ENCODE results near the gene OR10A5. TPM values are rescaled to one million over a fixed set of nuclear protein-coding genes. Genes with fewer than 3 reads are reported as not detected.
"Not testable (repeated sequence)": the region's sequence is repeated elsewhere in the genome, so short reads cannot be mapped to it uniquely, and the experiment has no call there.

The OR10A5 gene
- polyA plus RNA-seq, 12 donors: not detected

DNA sequence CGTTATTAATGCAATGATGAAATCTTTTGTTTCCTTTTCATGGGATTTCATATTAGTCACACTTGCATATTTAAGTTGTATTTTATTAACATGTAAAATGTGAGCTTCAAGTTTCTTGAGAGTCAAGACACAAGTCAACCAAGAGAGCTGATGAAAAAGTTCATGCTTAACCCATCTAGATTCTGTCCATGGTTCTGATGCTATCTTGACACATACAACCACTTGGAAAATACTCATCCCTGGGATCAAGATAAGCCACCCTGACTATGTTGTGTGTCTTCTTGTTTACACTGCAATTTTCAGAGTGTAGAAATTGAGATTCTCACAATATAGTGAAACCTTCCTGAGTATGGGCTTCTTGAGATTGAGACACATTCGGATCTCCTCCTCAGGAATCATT is 30.3 kb downstream of the OR10A5 start:
- DNase-seq: no peak

- no peak for DNase-seq
Measured at GRCh38 chr11:6876325-6876724, 30.8 kb downstream of the OR10A5 start, which contains the start of gene OR10A4. TSS of gene OR10A4 (plus strand) at chr11:6876625. CDS start at chr11:6876648, 23 bp downstream.

- no peak for DNase-seq
Measured at GRCh38 chr11:6876914-6877313, 31.4 kb downstream of the OR10A5 start.

- no peak for DNase-seq
Measured at GRCh38 chr11:6882751-6883150, 37.3 kb downstream of the OR10A5 start.

- not testable (repeated sequence) for DNase-seq
Measured at GRCh38 chr11:6887711-6888110, 42.2 kb downstream of the OR10A5 start.

DNA sequence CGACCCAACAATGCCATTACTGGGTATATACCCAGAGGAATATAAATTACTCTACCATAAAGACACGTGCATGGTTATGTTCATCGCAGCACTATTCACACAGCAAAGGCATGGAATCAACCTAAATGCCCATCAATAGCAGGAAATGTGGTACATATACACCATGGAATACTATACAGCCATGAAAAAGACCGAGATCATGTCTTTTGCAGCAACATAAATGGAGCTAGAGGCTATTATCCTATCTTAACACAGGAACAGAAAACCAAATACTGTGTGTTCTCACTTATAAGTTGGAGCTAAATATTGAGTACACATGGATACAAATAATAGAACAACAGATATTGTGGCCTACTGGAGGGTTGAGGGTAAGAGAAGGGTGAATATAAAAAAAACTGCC is 43.3 kb downstream of the OR10A5 start:
- no peak for DNase-seq

- no peak for DNase-seq
Measured at GRCh38 chr11:6889835-6890234, 44.4 kb downstream of the OR10A5 start.

GRCh38 chr11:6892400-6892799 is 46.9 kb downstream of the OR10A5 start, which contains the start of gene OR2D2:
TSS of gene OR2D2 (minus strand) at chr11:6892500. CDS start at chr11:6892500, 0 bp downstream.
- DNase-seq: no peak

- no peak for DNase-seq
Measured at GRCh38 chr11:6894097-6894496, 48.6 kb downstream of the OR10A5 start.

- no peak for DNase-seq
Measured at GRCh38 chr11:6895010-6895409, 49.5 kb downstream of the OR10A5 start.

Other genes with a start within 250 kb of the OR10A5 start
- gene RRP8, start 242.1 kb upstream of the OR10A5 start, polyA plus RNA-seq (ENCODE audit: insufficient read length in 12 of 12): 10 to 100 TPM in 11 of 12 donors, not detected in 1; 18.6 to 23.3 (median 19.2) TPM
- 100 to 1,000 TPM in 11 of 12 donors, not detected in 1; 120 to 152 (median 136) TPM for gene ILK, start 241.9 kb upstream of the OR10A5 start, polyA plus RNA-seq (ENCODE audit: insufficient read length in 12 of 12)
- 100 to 1,000 TPM in 8 of 12 donors, 10 to 100 TPM in 3, not detected in 1; 54.3 to 126 (median 109) TPM for gene TAF10, start 233.5 kb upstream of the OR10A5 start, polyA plus RNA-seq (ENCODE audit: insufficient read length in 12 of 12)
- gene TPP1, start 226.3 kb upstream of the OR10A5 start, polyA plus RNA-seq (ENCODE audit: insufficient read length in 12 of 12): 10 to 100 TPM in 11 of 12 donors, not detected in 1; 37.1 to 78.2 (median 41.9) TPM
- 10 to 100 TPM in 11 of 12 donors, not detected in 1; 32.3 to 51.2 (median 39.6) TPM for gene DCHS1, start 189.9 kb upstream of the OR10A5 start, polyA plus RNA-seq (ENCODE audit: insufficient read length in 12 of 12)
- gene MRPL17, start 162.3 kb upstream of the OR10A5 start, polyA plus RNA-seq (ENCODE audit: insufficient read length in 12 of 12): 10 to 100 TPM in 11 of 12 donors, not detected in 1; 53.7 to 70.9 (median 61.2) TPM
- under 1 TPM in 2 of 12 donors, not detected in 10; 0.04 to 0.21 TPM for gene OR2AG2, start 73.7 kb upstream of the OR10A5 start, polyA plus RNA-seq (ENCODE audit: insufficient read length in 12 of 12)
- gene OR2AG1, start 62.7 kb upstream of the OR10A5 start, polyA plus RNA-seq (ENCODE audit: insufficient read length in 12 of 12): under 1 TPM in 1 of 12 donors, not detected in 11; 0.03 TPM
- gene OR6A2, start 46.0 kb upstream of the OR10A5 start, polyA plus RNA-seq (ENCODE audit: insufficient read length in 12 of 12): not detected
- gene OR10A2, start 17.4 kb downstream of the OR10A5 start, polyA plus RNA-seq (ENCODE audit: insufficient read length in 12 of 12): under 1 TPM in 1 of 12 donors, not detected in 11; 0.06 TPM
- not detected for gene OR10A4, start 30.9 kb downstream of the OR10A5 start, polyA plus RNA-seq (ENCODE audit: insufficient read length in 12 of 12)
- not detected for gene OR2D2, start 46.8 kb downstream of the OR10A5 start, polyA plus RNA-seq (ENCODE audit: insufficient read length in 12 of 12)
- not detected for gene OR2D3, start 75.3 kb downstream of the OR10A5 start, polyA plus RNA-seq (ENCODE audit: insufficient read length in 12 of 12)
- gene ZNF215, start 80.7 kb downstream of the OR10A5 start, polyA plus RNA-seq (ENCODE audit: insufficient read length in 12 of 12): 1 to 10 TPM in 7 of 12 donors, under 1 TPM in 3, not detected in 2; 0.48 to 2.9 (median 1.2) TPM
- 1 to 10 TPM in 10 of 12 donors, not detected in 2; 1.7 to 4.0 (median 2.5) TPM for gene ZNF214, start 174.7 kb downstream of the OR10A5 start, polyA plus RNA-seq (ENCODE audit: insufficient read length in 12 of 12)
- gene NLRP14, start 174.8 kb downstream of the OR10A5 start, polyA plus RNA-seq (ENCODE audit: insufficient read length in 12 of 12): under 1 TPM in 7 of 12 donors, not detected in 5; 0.05 to 0.15 (median 0.08) TPM
- gene RBMXL2, start 243.3 kb downstream of the OR10A5 start, polyA plus RNA-seq (ENCODE audit: insufficient read length in 12 of 12): not detected

Data from muscle of arm (tissue), 12 donors.